ENCODE results near the gene PLEKHA5. TPM values are rescaled to one million over a fixed set of nuclear protein-coding genes. Genes with fewer than 3 reads are reported as not detected.
A peak's percentile ranks its signal among the peaks of the same experiment; 100 is the strongest.

Gene PLEKHA5
- total and polyA plus RNA-seq, 7 donors = 0.52 to 3.3 (median 0.80) TPM

DNA sequence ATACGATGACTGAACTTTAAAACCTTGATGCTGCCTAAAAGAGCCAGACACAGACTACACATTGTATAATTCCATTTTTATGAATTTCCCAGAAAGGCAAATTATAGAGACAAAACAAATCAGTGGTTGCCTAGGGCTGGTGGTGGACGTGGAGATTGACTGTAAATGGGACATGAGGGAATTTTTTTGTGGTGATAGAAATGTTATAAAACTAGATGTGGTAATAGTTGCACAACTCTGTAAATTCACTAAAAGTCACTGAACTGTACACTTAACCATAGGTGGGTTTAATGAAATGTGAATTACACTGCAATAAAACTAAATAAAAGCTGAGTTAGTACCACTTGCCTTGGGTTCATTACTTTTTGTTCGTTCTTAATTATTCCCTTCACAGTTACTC, 72.1 kb downstream of the PLEKHA5 start:
- H3K4me1 ChIP-seq = no peaks in the 10 kb centered on the region
- no peaks in the 10 kb centered on the region for H3K36me3 ChIP-seq (ENCODE audit: insufficient read depth in 1 of 2, low read depth in 1 of 2)
- DNase-seq (no peak), ATAC-seq (no peak)
- intact Hi-C loops (cut with DNase I) = no loop called here
- H3K27ac ChIP-seq = no peak overlapping the region
- TF ChIP-seq, protein P1, sequence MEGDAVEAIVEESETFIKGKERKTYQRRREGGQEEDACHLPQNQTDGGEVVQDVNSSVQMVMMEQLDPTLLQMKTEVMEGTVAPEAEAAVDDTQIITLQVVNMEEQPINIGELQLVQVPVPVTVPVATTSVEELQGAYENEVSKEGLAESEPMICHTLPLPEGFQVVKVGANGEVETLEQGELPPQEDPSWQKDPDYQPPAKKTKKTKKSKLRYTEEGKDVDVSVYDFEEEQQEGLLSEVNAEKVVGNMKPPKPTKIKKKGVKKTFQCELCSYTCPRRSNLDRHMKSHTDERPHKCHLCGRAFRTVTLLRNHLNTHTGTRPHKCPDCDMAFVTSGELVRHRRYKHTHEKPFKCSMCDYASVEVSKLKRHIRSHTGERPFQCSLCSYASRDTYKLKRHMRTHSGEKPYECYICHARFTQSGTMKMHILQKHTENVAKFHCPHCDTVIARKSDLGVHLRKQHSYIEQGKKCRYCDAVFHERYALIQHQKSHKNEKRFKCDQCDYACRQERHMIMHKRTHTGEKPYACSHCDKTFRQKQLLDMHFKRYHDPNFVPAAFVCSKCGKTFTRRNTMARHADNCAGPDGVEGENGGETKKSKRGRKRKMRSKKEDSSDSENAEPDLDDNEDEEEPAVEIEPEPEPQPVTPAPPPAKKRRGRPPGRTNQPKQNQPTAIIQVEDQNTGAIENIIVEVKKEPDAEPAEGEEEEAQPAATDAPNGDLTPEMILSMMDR (IDR thresholded peaks at IDR 0.05) = no peak
- H3K9me3 ChIP-seq = no peaks in the 10 kb centered on the region
- H3K4me3 ChIP-seq = no peak overlapping the region
- no peaks in the 10 kb centered on the region for H3K27me3 ChIP-seq (ENCODE audit: insufficient read depth in 3 of 3, low read length in 2 of 3)
- 86 to 93% (median 88%) methylated on average over 3 of the region's 3 CpGs for WGBS, 3 donors

DNA sequence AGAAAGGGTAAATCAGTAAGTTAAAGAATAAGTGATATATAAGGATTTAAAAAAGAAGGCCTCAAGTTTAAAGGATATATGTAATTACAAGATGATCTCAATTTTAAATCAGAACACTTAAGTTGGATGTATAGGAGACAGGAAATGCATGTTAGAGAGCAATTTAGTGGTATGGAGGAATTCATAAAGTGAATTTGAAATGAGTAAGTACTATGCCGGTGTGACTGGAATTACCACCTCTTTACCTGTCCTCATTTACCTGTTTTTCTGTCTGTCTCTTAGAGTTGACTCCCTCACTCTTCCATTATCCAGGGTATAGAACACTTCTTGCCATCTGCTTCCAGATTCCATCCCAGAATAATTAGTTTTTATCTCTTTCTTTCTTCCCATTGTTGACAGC, 73.5 kb downstream of the PLEKHA5 start:
- H3K36me3 ChIP-seq (ENCODE audit: insufficient read depth in 1 of 2, low read depth in 1 of 2) = no peaks in the 10 kb centered on the region
- intact Hi-C loops (cut with DNase I) = no loop called here
- TF ChIP-seq, protein P1 (IDR thresholded peaks at IDR 0.05) = no peak
- WGBS, 3 donors = 94 to 100% (median 97%) methylated on average over 1 of the region's 1 CpG
- no peaks in the 10 kb centered on the region for H3K4me1 ChIP-seq
- H3K27me3 ChIP-seq (ENCODE audit: insufficient read depth in 3 of 3, low read length in 2 of 3) = no peaks in the 10 kb centered on the region
- H3K4me3 ChIP-seq = no peak overlapping the region
- H3K27ac ChIP-seq = no peak overlapping the region
- no peaks in the 10 kb centered on the region for H3K9me3 ChIP-seq
- DNase-seq (no peak), ATAC-seq (no peak)

DNA sequence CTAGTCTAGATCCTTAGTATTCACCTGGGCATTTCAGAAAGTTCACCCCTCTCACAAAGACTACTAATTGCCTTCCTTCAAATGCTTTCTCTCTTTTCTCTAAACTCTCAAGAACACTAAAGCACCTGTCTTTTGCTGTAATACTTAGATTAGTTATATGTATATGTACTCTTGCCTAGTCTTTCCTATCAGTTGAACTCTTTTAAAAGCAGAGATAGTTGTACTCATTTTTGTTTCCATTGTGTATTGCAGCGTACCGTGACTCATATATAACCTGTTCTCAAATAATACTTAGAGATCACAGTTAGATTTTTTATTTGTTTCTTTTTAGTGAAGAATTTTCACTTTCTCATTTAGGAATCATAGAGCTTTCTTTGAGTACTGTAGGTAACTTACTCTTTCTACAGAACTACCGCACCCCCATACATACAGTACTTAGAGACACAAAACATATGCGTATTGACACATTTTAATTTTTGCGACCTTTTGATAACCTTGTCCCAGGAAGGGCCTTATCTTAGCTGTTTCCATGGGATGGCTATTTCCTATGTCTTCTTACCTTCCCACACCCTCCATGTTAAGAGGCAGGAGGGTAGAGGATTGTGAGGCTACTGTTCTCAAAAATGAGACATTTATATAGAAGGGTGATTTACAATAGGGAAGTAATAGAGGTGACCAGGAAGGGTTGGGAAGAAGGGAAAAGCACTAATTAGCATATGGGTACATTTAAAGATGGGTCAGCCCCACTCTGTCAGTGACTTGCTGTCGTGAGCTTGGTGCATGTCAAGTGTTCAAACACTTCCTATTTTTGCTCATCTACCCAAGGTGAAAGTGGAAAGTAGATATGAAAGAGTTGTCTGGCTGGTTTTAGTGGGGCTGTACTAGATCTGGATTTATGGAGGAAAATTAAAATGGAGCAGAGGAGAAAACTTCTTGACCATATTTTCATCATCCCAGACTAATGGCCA, 74.3 kb downstream of the PLEKHA5 start:
- WGBS, 3 donors = 97 to 98% (median 98%) methylated on average over 6 of the region's 6 CpGs
- Histone ChIP-seq H3K27ac (no peak overlapping the region), H3K9me3 (no peaks in the 10 kb centered on the region), H3K4me3 (no peak overlapping the region), H3K27me3 (ENCODE audit: insufficient read depth in 3 of 3, low read length in 2 of 3) (no peaks in the 10 kb centered on the region), H3K36me3 (ENCODE audit: insufficient read depth in 1 of 2, low read depth in 1 of 2) (no peaks in the 10 kb centered on the region), H3K4me1 (no peaks in the 10 kb centered on the region)
- intact Hi-C loops (cut with DNase I) = no loop called here
- TF ChIP-seq, protein P1 (IDR thresholded peaks at IDR 0.05) = no peak
- DNase-seq (no peak), ATAC-seq (no peak)

DNA sequence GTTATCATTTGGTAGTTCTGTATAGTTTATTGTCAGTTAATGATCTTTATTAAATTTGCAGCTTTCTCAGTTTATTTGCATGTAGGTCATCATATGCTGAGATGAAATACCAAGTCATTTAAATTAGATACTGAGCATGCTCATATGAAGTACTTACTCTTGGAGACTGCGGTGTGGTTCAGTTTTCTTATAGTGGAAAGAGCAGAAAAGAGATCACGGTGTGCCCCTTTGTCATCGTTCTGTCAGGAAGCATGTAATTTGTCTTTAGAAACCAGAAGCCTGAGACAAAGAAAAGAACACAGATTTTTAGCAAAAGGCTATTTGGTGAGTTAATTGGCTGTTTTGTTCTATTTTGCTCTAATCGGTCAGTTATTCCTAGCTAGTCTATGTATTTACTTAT, 75.6 kb downstream of the PLEKHA5 start:
- Histone ChIP-seq H3K36me3 (ENCODE audit: insufficient read depth in 1 of 2, low read depth in 1 of 2) (no peaks in the 10 kb centered on the region), H3K4me1 (no peaks in the 10 kb centered on the region), H3K27me3 (ENCODE audit: insufficient read depth in 3 of 3, low read length in 2 of 3) (no peaks in the 10 kb centered on the region), H3K4me3 (peak overlapping the region; percentile 8), H3K27ac (no peak overlapping the region), H3K9me3 (no peaks in the 10 kb centered on the region)
- no peak for ATAC-seq
- intact Hi-C loops (cut with DNase I) = no loop called here
- no peak for DNase-seq
- WGBS, 3 donors = 35 to 57% (median 40%) methylated on average over 4 of the region's 4 CpGs
- TF ChIP-seq, protein P1 (IDR thresholded peaks at IDR 0.05) = no peak
